GM15510 (cell line): ENCODE data around the gene FAHD1.

Source experiments
- POLR2A ChIP-seq: IDR thresholded peaks from 3 replicates; pipeline ENCODE4 v1.6.1; 2011; ENCODE audit warnings: borderline replicate concordance; ENCODE audit not compliant: insufficient read length; ENCODE audit errors: extremely low read depth

Gene FAHD1

DNA sequence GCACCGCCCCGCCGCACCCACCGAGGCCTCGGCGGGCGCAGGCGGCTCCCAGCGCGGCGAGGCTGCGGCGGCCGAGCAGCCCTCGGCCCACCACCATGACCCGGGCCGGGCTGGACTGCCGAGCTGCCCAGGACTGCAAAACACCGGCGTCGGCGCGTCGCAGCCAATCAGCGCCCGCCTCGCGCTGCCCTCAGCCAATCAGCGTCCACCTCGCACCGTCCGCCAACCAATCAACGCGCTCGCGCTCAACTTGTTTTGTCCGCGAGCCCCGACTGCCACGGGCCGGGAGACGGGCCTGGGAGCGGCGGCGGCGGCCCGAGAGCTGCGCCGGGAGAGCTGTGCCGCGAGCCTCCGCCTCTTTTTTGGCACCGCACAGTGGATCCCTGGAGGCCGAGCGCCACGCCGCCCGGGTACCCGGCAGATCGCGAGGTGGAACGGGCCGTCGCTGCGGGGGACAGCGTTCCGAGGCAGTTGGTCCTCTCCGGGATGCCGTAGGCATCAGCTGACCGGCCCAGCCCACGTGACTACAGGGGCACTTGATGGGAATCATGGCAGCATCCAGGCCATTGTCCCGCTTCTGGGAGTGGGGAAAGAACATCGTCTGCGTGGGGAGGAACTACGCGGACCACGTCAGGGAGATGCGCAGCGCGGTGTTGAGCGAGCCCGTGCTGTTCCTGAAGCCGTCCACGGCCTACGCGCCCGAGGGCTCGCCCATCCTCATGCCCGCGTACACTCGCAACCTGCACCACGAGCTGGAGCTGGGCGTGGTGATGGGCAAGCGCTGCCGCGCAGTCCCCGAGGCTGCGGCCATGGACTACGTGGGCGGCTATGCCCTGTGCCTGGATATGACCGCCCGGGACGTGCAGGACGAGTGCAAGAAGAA lies at the start of gene FAHD1, which contains the start of gene HAGH:
Gene FAHD1, plus strand, starts transcription at position 516 of the 883 bp plus-strand sequence. Its CDS starts 33 bp downstream, at position 549.
Gene HAGH, minus strand, starts transcription at position 135 of the 883 bp plus-strand sequence. Its CDS starts 38 bp downstream, at position 97.
- TF ChIP-seq POLR2A: peak; percentile 47

DNA sequence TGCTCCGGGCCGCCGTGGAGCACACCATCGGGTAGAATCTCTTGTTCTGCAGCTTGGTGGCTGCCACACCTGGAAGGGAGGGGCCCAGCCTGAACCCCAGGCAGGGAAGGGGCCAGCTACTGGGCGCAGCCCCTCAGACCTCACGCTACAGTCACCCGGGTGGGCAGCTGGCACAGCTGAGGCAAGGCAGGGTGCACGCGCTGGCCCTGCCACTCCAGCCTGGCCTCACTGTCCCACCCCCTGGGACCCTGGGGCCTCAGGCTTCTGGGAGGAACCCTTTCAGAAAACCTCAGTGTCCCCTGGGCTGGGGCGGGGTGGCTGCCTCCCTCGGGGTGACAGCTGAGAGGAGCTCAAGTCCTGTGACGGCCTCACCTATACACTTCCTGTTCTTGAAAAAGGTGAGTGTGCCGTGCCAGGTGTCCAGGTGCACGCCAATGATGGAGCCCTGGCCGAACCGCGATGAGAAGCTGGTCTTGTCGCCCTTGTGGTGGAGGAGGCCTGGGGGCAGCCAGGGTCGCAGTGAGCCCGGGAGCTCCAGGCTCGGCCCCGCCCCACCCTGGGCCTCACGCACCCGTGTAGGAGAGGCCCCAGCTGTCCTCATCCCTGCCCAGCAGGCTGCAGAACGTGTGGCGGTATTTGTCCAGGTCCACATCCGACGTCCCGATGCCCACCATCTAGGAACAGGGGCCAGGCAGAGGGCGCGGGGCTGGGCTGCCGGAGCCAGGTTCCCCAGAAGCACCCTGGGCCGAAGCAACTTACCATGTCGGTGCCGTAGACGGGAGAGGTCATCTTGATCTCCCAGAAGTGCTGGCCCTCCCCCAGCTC lies 49.4 kb upstream of the FAHD1 start:
- TF ChIP-seq POLR2A: no peak

DNA sequence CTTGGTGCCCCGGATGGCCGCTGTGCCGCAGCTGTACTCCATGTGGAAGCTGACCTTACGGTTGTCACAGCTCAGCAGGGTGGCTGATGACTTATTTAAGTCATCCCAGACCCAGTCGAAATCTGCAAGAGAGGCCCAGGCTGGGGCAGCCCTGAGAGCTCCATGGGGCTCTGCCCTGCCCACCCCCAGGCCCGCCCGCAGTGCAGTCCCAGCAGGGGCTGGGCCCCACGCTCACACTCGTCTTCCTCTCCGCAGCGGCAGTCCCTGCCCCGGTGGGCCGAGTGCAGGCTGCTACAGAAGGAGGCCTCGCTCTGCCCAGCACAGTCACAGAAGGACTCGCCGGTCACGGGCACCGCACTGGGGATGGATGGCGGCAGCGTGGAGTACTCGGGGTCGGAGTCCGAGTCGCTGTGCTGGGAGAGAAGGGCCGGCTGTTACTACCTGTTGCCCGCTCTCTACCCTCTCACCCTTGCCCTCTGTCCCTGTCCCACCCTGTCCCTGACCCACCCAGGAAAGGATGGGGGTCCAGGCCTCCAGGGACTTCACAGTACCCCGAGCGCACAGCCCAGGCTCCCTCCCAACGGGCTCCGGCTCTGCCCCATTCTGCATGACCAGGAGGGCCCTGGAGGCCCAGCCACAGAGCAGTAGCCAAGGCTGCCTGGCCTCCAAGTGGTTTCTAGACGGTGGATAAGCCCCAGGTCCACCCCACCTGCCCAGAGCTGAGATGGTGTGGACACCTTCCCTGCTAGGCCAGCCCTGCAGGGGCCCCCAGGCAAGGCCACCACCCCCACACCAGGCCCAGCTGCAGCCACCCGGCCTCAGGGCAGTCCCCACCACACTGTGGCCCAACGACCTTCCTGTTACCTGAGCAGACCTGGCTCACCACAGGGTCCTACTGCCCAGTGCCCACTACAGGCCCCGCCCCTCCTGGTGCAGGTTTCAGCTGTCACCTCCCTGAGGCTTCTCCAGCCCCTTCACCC lies 48.5 kb upstream of the FAHD1 start:
- peak; percentile 22 for TF ChIP-seq POLR2A

DNA sequence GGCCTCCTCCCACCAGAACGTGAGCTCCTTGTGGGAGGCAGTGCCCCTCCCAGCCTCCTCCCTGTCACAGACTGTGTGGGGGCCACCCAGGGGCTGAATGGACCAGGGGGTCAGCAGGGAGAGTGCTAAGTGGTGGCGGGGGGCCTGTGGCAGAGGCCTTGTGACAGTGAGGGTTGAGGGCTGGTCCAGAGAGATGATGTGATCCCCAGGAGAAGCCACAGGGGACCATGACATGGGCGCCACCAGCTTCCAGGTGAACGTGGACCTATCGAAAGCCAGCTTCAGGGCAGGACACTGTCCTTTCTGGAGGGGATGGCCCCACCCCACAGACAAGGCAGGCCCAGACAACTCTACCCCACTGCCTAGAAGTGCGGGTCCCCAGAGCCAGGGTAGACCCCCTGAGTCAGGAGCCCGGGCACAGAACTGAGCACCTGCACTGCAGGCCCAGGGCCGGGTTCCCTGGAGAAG lies 47.7 kb upstream of the FAHD1 start:
- TF ChIP-seq POLR2A: no peak

DNA sequence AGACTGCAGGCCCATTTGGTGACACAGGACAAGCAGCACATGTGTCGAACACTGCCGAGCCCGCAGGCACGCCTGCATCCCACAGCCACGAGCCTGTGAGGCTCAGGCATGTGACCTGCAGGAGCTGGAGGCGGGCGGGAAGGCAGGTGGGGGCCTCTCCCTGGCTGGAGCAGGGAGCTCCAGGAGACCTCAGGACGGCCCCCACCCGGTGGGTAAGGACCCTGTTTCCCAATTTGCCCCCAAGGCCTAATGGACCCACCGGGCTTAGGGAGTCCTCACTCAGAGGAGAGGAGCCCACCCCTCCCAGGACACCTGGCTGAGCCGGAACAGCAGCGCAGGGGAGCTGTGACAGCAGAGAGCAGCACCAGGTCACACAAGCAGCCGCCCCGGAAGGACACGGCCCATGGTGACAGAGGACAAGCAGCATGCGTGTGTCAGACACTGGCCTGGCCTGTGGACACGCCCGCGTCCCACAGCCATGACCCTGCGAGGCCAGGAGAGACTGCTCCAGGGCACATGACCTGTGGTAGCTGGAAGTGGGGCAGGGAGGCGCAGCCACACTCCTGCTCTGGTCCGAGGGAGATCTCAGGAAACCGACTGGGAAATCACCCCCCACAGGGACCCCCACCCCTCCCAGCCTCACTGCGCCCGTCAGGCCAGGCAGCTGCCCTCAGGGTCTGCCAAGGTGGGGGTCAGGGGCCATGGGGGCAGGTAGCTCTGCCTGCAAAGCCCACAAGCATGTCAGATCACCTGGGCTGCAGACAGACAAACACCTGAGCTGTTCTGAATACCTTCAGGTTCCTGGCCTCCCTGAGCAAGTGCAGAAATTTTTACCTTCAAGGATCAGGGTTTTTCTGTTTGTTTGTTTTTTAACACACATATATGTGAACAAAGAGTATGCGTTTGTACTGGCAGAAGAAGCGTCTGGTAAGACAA lies 47.0 kb upstream of the FAHD1 start:
- TF ChIP-seq POLR2A: no peak

DNA sequence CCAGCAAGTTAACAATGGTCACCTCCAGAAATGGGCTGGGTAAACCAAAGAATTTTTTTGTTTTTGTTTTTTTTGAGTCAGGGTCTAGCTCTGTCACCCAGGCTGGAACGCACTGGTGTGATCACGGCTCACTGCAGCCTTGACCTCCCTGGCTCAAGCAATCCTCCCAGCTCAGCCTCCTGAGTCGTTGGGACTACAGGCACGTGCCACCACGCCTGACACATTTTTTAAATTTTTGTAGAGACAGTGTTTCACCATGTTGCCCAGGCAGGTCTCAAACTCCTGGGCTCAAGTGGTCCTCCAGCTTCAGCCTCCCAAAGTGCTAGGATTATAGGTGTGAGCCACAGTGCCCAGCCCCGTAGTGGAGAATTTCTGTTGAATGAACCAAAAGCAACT lies 46.3 kb upstream of the FAHD1 start:
- no peak for TF ChIP-seq POLR2A

DNA sequence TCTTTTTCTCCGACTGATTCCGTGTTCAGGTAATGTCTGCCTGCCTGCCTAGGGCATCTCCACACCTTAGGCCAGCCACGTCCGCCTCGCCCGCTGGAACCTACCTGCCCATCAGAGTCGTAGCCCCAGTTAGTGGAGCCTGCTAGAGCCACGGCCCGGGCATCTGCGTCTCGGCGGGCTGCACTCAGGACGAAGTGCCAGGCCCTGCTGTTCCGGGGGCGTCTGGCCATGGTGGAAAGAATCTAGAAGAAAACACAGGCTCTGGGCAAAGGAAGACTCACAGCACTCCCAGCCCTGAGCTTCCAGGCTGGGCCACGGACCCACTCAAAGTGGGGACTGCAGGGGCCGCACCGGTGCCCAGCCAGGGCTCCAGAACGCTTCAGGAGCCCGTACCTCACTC lies 45.8 kb upstream of the FAHD1 start:
- no peak for TF ChIP-seq POLR2A

DNA sequence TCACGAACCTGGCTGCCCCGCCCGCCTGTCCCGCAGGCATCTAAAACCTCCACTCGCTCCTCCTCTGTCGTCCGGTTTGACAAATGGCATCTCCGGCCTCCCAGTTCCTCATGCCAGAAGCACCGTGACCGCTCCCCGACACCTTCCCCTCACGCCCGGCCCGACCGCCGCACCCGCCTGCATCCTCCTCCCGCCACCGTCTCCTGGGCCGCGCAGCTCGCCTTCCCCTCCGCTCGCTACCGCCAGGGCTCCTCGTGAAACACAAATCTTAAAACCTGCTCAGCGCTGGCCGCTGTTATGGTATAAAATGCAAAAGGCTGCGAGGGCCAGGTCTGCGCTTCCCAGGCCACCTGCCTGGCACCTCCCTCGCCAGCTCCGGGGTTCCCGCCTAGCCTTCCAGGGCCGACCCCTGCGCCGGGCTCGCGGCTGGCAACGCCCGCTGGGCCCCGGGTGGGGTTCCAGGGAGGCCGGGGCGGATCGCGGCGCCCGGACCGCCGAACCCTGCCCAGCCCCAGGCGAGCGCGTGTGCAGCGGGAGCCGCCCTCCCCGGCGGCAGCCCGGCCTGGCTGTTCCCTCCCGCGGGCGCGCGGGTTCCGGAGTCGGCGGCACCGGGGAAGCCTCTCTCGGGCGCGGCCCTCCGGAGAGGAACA lies 45.1 kb upstream of the FAHD1 start:
- no peak for TF ChIP-seq POLR2A

DNA sequence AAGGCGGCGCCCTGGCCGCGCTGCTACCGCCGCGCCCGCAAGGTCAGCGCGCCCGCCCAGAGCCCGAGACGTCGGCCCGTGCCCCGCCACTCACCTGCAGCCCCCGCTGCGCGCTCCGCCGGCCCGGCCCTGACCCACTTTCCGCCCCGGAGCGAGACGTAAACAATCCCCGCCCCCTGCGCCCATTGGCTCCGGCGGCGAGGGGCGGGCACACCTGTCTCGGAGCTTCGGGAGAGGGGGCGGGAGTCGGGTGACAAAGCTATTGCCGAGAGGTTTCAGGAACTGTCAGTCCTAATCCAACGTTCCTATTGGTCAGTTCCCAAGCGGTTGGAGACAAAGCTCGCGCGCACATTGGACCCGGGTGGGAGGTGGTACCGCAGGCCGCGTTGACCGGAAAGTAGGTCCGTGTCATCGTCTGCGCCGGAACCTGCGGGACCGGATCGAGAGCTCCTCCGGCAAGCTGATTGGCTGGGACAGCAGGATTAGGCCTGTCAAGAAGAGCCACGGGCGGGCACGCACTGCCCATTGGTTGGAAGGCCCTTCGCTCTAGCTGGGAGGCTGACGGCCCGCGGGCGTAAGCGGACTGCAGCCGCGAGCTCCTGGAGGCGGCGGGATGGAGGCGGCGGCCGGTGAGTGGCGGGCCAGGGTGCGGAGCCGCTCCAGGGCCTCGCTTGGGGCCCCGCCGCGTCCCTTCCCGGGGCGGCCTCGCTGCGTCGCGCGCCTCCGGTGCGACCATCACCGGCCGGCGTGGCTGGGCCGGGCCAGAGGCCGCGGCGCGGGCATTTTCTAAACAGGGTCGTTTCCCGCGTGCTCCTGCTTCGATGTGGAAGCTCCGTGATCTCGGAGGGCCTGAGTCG lies 44.4 kb upstream of the FAHD1 start, which contains the start of the genes NUBP2 and SPSB3:
Gene NUBP2, plus strand, starts transcription at position 553 of the 857 bp plus-strand sequence. Its CDS starts 61 bp downstream, at position 614.
Gene SPSB3, minus strand, starts transcription at position 164 of the 857 bp plus-strand sequence. CDS start 1,088 bp downstream, outside the sequence.
- TF ChIP-seq POLR2A: peak; percentile 77

DNA sequence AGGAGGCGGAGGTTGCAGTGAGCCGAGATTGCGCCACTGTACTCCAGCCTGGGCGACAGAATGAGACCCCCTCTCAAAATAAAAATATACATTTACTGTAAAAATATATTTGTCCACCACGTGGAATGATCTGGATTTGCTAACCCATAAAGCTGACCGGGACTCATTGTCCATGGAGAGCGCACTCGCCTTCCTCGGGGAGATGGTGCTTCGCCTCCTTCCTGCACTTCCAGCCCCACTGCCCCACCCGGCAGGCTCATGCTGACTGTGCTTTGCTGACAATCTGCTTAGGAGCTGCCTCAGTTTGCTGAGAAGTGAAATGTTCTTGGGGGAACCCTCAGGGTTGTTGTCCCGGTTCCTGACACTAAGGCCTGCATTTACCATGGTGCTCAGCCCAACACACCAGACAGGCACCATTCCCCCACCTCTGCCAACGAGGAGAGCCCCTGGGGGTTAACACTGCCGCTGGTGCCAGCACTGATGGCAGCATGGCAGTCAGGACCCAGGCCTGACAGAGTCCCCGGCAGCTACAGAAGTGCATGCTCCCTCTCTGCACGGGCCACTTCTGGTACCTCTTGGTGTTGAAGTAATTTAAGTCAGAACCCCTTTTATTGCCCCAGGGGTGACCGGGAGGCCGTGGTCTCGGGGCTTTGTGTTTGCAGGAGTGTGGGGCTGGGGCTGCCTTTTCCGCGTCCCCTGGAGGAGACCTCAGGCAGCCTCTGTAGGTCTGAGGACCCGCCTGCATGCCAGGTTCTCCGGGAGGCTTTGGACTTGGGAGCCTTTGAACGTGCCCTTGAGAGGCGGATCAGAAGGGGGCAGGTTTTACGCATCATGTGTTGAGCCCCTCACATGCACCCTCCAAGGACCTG lies 41.8 kb upstream of the FAHD1 start:
- no peak for TF ChIP-seq POLR2A

DNA sequence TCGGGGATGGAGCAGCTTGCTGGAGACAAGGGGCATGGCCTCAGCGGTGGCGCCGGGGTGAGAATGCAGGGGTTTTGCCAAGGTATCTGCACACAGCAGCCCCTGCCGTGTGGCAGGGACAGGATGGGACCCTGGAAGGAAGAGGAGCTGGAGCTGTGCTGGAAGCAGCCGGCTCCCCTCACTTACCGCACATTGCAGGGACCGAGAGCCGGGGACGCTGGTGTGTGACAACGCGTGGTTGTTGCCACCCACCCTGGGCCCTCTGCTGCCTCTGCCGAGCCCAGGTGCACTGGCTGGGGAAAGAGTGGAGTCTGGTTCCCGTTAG lies 41.2 kb upstream of the FAHD1 start:
- no peak for TF ChIP-seq POLR2A
